ENCODE data around the gene PLA2G6. TPM values are rescaled to one million over a fixed set of nuclear protein-coding genes. Genes with fewer than 3 reads are reported as not detected.

PLA2G6 gene
- total and polyA plus RNA-seq, 12 donors = 6.9 to 324 (median 72.6) TPM

DNA sequence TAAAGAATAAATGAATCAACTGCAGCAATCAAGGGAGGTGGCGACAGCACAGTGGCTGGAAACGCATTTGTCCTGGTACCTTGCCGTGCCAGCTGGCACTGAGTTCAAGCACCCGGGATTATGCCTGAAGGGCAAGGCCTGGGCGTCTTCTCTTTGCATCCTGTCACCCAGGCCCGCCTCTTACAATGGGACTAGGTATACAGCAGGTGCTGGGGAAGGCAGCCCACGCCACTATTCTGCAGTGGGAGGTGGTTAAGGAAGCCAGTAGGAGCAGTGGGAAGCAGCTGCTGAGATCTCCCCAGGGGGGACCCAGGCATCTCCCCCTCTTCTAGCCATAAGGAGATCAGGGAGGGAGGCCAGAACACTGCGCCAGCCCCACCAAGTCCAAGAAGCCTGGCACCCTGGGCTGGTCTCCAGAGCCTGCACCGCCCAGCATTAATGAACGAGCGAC, 55.9 kb downstream of the PLA2G6 start:
- no peak for DNase-seq
- WGBS, 4 donors = 76 to 92% (median 87%) methylated on average over 10 to 11 of the region's 11 CpGs
- intact Hi-C loops (cut with DNase I) = no loop called here
- H3K36me3 ChIP-seq (replicated peaks in 1 of 2) = no peaks in the 10 kb centered on the region
- TF ChIP-seq, protein P1, sequence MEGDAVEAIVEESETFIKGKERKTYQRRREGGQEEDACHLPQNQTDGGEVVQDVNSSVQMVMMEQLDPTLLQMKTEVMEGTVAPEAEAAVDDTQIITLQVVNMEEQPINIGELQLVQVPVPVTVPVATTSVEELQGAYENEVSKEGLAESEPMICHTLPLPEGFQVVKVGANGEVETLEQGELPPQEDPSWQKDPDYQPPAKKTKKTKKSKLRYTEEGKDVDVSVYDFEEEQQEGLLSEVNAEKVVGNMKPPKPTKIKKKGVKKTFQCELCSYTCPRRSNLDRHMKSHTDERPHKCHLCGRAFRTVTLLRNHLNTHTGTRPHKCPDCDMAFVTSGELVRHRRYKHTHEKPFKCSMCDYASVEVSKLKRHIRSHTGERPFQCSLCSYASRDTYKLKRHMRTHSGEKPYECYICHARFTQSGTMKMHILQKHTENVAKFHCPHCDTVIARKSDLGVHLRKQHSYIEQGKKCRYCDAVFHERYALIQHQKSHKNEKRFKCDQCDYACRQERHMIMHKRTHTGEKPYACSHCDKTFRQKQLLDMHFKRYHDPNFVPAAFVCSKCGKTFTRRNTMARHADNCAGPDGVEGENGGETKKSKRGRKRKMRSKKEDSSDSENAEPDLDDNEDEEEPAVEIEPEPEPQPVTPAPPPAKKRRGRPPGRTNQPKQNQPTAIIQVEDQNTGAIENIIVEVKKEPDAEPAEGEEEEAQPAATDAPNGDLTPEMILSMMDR (IDR thresholded peaks at IDR 0.05) = no peak
- no peaks in the 10 kb centered on the region for H3K4me1 ChIP-seq (replicated peaks in 1 of 2)
- H3K27me3 ChIP-seq = no peaks in the 10 kb centered on the region
- no peak overlapping the region for H3K4me3 ChIP-seq
- no peaks in the 10 kb centered on the region for H3K9me3 ChIP-seq (replicated peaks in 1 of 3)
- H3K27ac ChIP-seq = no peak overlapping the region

DNA sequence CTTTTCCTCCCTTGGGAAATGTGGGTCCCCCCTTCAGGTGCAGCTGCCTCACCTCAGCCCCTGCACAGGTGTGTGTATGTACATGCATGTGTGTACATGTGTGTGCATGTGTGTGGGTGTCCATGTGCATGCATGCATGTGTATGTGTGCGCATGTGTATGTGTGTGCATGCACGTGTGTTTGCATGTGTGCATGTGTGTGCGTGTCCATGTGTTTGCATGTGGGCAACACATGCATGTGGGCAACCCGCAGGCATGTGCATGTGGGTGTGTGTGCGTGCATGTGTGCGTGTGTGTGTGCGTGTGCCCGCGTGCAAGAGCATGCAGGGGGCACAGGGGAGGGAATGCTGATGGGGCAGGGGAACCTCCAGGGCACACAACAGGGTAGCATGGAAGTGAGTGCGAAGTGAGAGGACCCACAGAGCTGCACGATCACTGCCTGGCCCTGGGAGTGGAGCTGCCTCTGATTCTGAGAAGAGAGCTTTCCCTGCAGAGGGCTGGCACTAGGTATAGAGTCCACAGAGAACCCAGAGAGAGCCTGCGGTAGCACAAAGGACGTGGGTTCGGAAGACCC, 56.5 kb downstream of the PLA2G6 start:
- Histone ChIP-seq H3K4me3 (no peak overlapping the region), H3K4me1 (replicated peaks in 1 of 2) (no peaks in the 10 kb centered on the region), H3K27me3 (no peaks in the 10 kb centered on the region), H3K9me3 (replicated peaks in 1 of 3) (no peaks in the 10 kb centered on the region), H3K27ac (no peak overlapping the region), H3K36me3 (replicated peaks in 1 of 2) (no peaks in the 10 kb centered on the region)
- WGBS, 4 donors = 91 to 95% (median 93%) methylated on average over 9 to 14 of the region's 14 CpGs
- TF ChIP-seq, protein P1 (IDR thresholded peaks at IDR 0.05) = no peak
- no peak for TF ChIP-seq POLR2A (IDR thresholded peaks at IDR 0.05)
- DNase-seq = no peak
- intact Hi-C loops (cut with DNase I) = no loop called here

DNA sequence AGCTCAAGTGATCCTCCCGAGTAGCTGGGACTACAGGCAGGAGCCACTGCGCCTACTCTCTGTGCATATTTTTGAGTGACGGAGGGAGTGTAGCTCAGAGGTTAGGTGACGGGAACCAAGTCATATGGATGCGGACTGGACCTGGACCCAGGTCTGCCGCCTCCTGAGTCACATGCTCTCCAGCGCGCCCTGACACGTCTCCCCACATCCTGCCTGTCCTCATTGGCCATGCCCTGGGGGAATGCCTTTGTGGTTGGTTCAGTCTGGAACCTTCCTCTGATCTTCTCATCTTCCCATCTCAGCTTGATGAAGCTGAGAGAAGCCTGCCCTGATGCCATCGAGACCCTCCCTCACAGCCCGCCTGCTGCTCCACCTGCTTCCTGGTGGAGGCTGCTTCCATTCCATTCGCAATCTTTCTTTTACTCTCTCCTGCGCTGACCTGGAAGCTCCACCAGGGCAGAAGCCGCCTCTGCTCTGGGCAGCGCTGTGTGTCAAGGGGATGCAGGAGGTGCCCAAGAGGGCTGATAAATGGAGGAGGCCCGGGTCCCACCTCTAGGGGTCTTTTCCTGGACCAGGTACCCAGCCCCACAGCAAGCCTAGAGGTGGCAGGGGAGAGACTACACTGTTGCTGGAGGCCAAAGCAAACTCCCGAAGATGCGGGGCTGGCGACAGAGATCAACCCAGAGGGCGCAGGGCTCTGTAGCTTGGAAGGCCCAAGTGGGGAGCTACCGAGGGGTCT, 57.2 kb downstream of the PLA2G6 start:
- no peaks in the 10 kb centered on the region for H3K36me3 ChIP-seq (replicated peaks in 1 of 2)
- TF ChIP-seq POLR2A (IDR thresholded peaks at IDR 0.05) = no peak
- TF ChIP-seq, protein P1 (IDR thresholded peaks at IDR 0.05) = no peak
- WGBS, 4 donors = 92 to 99% (median 94%) methylated on average over 16 to 21 of the region's 21 CpGs
- H3K9me3 ChIP-seq (replicated peaks in 1 of 3) = no peaks in the 10 kb centered on the region
- intact Hi-C loops (cut with DNase I) = no loop called here
- H3K4me3 ChIP-seq = no peak overlapping the region
- no peak for DNase-seq
- no peak overlapping the region for H3K27ac ChIP-seq
- no peaks in the 10 kb centered on the region for H3K27me3 ChIP-seq
- no peaks in the 10 kb centered on the region for H3K4me1 ChIP-seq (replicated peaks in 1 of 2)

DNA sequence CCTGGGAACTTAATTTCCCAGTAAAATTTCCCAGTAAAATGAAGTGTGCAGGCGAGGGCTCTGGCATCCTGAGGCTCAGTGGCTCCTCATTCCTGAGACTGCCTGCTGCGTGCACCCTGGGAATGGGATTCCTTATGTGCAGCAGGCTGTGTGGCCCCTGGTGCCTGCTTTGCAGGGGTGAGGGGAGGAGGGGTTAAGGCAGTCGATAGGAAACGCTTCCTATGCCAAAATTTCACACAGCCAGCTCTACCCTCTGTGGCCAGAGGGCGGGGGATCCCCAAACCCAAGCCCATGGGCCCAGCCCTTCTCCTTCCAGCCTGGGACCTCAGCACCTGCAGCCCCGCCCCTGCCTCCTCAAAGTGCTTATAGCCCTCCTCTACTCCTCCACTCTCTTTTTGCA, 59.0 kb downstream of the PLA2G6 start:
- no peaks in the 10 kb centered on the region for H3K4me1 ChIP-seq (replicated peaks in 1 of 2)
- TF ChIP-seq POLR2A (IDR thresholded peaks at IDR 0.05) = no peak
- TF ChIP-seq, protein P1 (IDR thresholded peaks at IDR 0.05) = no peak
- H3K27ac ChIP-seq = no peak overlapping the region
- 87 to 93% (median 91%) methylated on average over 3 to 6 of the region's 6 CpGs for WGBS, 4 donors
- H3K36me3 ChIP-seq (replicated peaks in 1 of 2) = no peaks in the 10 kb centered on the region
- intact Hi-C loops (cut with DNase I) = no loop called here
- no peaks in the 10 kb centered on the region for H3K27me3 ChIP-seq
- no peak overlapping the region for H3K4me3 ChIP-seq
- no peak for DNase-seq
- no peaks in the 10 kb centered on the region for H3K9me3 ChIP-seq (replicated peaks in 1 of 3)

Measured in adrenal gland (tissue), 12 donors.